ENCODE results near the gene PDIA5. TPM values are rescaled to one million over a fixed set of nuclear protein-coding genes. Genes with fewer than 3 reads are reported as not detected.

PDIA5 gene
- total RNA-seq, 1 experiment from 2014 or later: 53.6 TPM

- ChIA-PET CTCF (no interaction called here), POLR2A (no interaction called here)
- in situ Hi-C loops (cut with HindIII; ENCODE audit: low pct_unique_long_range_greater_than_20kb, low sequenced_read_pairs): no loop called here
- Histone ChIP-seq H3K9me3 (ENCODE audit: control insufficient read depth, insufficient read depth, low read depth, low read length) (no peaks in the 10 kb centered on the region), H3K4me1 (ENCODE audit: control insufficient read depth, insufficient read depth, low read length) (peaks cover 80% of the 10 kb centered on the region), H3K36me3 (ENCODE audit: control insufficient read depth, insufficient read depth, low read length) (no peaks in the 10 kb centered on the region), H3K4me3 (ENCODE audit: low read depth in 2 of 2, low read length in 2 of 2) (no peak overlapping the region), H3K27me3 (ENCODE audit: control insufficient read depth, insufficient read depth, low read length) (no peaks in the 10 kb centered on the region), H3K27ac (ENCODE audit: low read length) (peak overlapping the region; percentile 66)
- no peak for DNase-seq (ENCODE audit: low read depth, low spot score)
- no peak for TF ChIP-seq POLR2AphosphoS5 (IDR thresholded peaks at IDR 0.05; ENCODE audit: low read depth, low read length)
- no peak for TF ChIP-seq SIN3A (IDR thresholded peaks at IDR 0.05; ENCODE audit: borderline replicate concordance, insufficient read depth, low read depth, low read length)
- TF ChIP-seq TCF7L2 (IDR thresholded peaks at IDR 0.05; ENCODE audit: low read depth, low read length): no peak
- TF ChIP-seq CTCF (IDR thresholded peaks at IDR 0.05): no peak
- TF ChIP-seq REST (IDR thresholded peaks at IDR 0.05; ENCODE audit: insufficient read depth in 1 of 2, low read depth in 2 of 2, low read length in 1 of 2): no peak
- intact Hi-C loops (cut with micrococcal nuclease; ENCODE audit: unreplicated experiment): no loop called here
- no TSS peak for BruUV-seq (replicated peaks)
- no peak for ATAC-seq
Observed at GRCh38 chr3:123082370-123083065, 15.7 kb downstream of the PDIA5 start.

GRCh38 chr3:123083383-123084124 lies 16.7 kb downstream of the PDIA5 start:
- DNase-seq (ENCODE audit: low read depth, low spot score): no peak
- no peak for TF ChIP-seq SIN3A (IDR thresholded peaks at IDR 0.05; ENCODE audit: borderline replicate concordance, insufficient read depth, low read depth, low read length)
- TF ChIP-seq CTCF (IDR thresholded peaks at IDR 0.05): no peak
- no peak for TF ChIP-seq POLR2AphosphoS5 (IDR thresholded peaks at IDR 0.05; ENCODE audit: low read depth, low read length)
- TF ChIP-seq REST (IDR thresholded peaks at IDR 0.05; ENCODE audit: insufficient read depth in 1 of 2, low read depth in 2 of 2, low read length in 1 of 2): no peak
- peak; percentile 80 for TF ChIP-seq TCF7L2 (IDR thresholded peaks at IDR 0.05; ENCODE audit: low read depth, low read length)
- Histone ChIP-seq H3K27ac (ENCODE audit: low read length) (peak overlapping the region; percentile 74), H3K36me3 (ENCODE audit: control insufficient read depth, insufficient read depth, low read length) (no peaks in the 10 kb centered on the region), H3K9me3 (ENCODE audit: control insufficient read depth, insufficient read depth, low read depth, low read length) (no peaks in the 10 kb centered on the region), H3K4me1 (ENCODE audit: control insufficient read depth, insufficient read depth, low read length) (peaks cover 77% of the 10 kb centered on the region), H3K4me3 (ENCODE audit: low read depth in 2 of 2, low read length in 2 of 2) (peak overlapping the region in 1 of 2 experiments; percentile 9; a peak in 1 of 4 replicates), H3K27me3 (ENCODE audit: control insufficient read depth, insufficient read depth, low read length) (no peaks in the 10 kb centered on the region)
- in situ Hi-C loops (cut with HindIII; ENCODE audit: low pct_unique_long_range_greater_than_20kb, low sequenced_read_pairs): no loop called here
- ATAC-seq: peak; percentile 50
- no TSS peak for BruUV-seq (replicated peaks)
- CTCF ChIA-PET: no interaction called here
- POLR2A ChIA-PET: no interaction called here
- intact Hi-C loops (cut with micrococcal nuclease; ENCODE audit: unreplicated experiment): no loop called here
